ENCODE measurements around the gene WWOX. TPM values are rescaled to one million over a fixed set of nuclear protein-coding genes. Genes with fewer than 3 reads are reported as not detected.
A peak's percentile ranks its signal among the peaks of the same experiment; 100 is the strongest.
"Not testable (repeated sequence)": the region's sequence is repeated elsewhere in the genome, so short reads cannot be mapped to it uniquely, and the experiment has no call there.

Gene WWOX
- polyA plus RNA-seq (2013, experiment 1 of 2; ENCODE audit: insufficient read length), result 4.7 TPM
- polyA plus RNA-seq (2013, experiment 2 of 2; ENCODE audit: insufficient read length), result 4.0 TPM

GRCh38 chr16:78099271-78100111, at the start of gene WWOX:
WWOX (plus strand) TSS chr16:78099654.
- DNase-seq, result peak; percentile 99

GRCh38 chr16:78050734-78051400, 48.6 kb upstream of the WWOX start:
- no peak for DNase-seq

- no peak for DNase-seq
Measured at GRCh38 chr16:78057803-78058564, 41.5 kb upstream of the WWOX start.

- DNase-seq, result not testable (repeated sequence)
Measured at GRCh38 chr16:78059806-78060205, 39.6 kb upstream of the WWOX start.

- no peak for DNase-seq
Measured at GRCh38 chr16:78060295-78060694, 39.2 kb upstream of the WWOX start.

DNA sequence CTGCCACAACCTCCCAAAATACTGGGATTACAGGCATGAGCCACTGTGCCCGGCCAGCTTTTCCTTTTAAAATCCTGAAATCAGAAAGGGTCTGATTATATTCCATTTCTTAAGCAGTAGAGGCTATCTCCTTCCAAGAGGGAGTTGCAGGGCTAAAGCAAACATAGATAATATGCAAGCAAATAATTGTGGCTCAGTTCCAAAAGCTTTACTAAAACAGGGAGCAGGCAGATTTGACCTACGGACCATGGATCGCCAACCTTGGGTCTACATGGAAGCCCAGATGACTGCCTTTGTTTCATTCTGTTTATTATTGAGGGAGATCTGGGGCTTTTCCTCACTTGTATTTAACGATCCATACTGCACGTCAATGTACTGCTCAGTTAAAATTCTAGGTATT, 38.6 kb upstream of the WWOX start:
- DNase-seq, result no peak

GRCh38 chr16:78065319-78065718, 34.1 kb upstream of the WWOX start:
- no peak for DNase-seq

- DNase-seq, result no peak
Measured at GRCh38 chr16:78069913-78070312, 29.5 kb upstream of the WWOX start.

DNA sequence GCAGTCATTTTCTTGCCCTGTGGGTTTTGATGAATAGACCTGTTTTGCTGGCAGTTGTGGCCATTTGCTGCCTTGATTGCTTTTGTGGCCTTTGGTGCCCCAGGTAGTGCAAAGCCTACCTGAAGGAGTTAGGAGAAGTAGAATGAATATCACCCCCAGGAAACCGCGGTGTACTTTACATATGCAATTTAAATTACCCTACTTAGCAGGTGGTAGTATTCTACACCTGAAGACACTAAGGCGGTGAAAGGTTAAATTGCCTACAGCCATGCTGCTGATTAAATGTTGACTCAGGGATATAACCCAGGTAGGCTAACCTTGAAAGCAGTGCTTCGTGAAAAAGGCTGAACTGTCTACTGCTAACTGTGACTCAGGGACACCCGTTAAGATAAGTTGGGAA, 27.2 kb upstream of the WWOX start:
- DNase-seq, result no peak

DNA sequence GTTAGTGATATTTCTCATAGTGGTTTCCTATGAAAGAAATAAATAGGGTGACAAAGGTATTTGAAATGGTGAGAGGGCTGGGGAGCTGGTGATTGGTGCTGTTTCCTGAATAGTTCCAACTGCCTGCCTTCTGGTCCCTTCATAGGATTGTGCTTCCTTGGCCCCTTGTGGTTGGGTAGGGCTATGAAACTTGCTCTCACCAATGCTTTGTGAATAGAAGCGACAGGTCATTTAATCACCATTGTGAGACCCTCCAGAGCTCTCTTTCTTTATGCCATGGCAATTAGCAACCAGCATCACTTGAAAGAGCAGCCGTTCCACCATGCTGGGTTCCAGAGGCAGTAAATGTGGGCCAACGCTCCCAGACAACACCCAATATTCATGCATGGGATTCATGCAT, 23.7 kb upstream of the WWOX start:
- DNase-seq, result no peak

DNA sequence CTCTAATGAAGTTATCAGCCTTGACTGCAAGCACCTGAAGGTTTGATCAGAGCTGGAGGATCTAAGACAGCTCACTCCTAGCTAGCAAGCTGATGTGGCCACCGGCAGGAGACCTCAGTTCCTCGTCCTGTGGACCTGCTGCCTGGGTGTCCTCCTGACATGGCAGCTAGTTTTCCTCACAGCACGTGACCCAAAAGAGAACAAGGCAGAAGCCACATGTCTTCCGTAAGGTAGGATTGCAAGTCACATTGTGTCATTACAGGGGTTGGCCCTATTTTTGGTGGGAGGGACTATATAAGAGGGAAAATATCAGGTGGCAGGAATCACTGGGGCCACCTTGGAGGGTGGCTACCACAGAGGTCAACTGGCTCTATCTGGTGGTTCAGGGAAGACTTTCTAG, 18.1 kb upstream of the WWOX start:
- no peak for DNase-seq

DNA sequence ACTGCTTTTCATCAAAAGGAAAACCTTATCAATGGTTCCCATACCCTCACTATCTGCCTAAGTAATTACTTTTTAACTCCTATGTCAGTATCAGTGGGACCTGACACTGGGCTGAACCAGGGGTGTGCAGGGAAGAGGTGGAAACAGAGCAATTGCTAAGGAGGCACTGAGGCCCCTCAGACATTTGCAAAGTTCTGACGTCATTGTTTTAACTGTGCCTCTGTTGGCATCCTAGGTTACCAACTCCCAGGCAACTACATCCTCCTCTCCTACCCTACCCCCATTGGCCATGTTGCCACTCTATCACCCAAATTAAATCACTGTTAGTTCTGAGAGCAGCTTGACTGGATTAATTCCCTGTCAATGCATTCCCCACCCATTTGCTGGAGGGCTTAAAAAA, 8.0 kb upstream of the WWOX start:
- DNase-seq, result no peak

DNA sequence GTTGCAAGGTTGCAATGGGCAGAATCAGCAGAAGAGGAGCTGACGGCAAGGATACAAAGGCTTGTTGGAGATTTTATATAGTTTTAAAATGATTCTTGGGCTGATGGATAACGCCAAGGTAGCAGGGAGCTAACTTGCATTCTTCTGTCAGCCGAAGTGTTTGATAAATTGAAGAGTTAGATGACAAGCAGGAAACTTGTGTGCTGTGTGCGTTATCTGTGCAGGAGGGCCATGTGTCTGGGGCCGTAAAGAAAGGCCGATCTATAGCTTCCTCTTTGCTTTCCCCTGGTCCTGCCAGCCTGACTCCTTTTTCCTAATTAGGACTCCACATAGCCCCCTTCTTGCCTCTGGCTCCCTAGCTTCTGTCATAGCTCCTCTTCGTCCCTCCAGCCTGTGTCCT, 6.7 kb upstream of the WWOX start:
- DNase-seq, result no peak

GRCh38 chr16:78094166-78094565, 5.3 kb upstream of the WWOX start:
- no peak for DNase-seq

GRCh38 chr16:78094998-78095397, 4.5 kb upstream of the WWOX start:
- DNase-seq, result no peak

- DNase-seq, result no peak
Measured at GRCh38 chr16:78096386-78096785, 3.1 kb upstream of the WWOX start.

DNA sequence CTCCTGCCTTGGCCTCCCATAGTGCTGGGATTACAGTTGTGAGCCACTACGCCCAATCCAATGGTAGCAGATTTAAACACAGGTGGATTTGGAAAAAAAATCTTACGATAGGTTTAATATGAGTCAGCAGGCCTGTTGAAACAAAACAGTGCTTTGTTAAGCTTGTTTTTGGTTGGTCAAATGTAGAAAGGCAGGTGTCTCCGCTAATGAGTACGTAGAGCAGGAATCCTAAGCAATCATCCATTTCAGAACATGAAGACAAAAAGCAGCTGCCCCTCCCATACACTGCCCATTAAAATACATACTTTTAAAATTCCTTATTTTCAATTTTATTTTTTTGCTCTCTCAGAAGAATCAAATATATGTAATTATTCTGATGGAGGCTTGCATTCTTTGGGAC, 1.9 kb upstream of the WWOX start:
- no peak for DNase-seq

DNA sequence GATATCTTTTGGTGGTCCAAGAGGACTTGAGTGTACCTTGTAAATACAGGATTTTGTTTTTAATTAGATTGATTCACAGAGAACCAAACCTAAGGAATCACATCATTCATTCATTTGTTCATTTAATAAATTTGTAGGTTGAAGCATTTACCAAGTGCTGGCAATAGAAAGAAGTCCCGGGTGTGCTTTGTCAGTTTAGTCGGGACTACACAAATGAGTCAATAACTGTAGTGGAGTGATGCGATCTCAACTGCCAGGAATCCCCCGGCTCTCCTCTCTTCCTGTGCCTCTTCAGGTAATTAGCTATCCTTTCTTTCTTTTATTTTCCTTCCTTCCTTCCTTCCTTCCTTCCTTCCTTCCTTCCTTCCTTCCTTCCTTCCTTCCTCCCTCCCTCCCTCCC, 1.4 kb upstream of the WWOX start:
- DNase-seq, result no peak

- no peak for DNase-seq
Measured at GRCh38 chr16:78098595-78099270, 721 bp upstream of the WWOX start.

- peak; percentile 36 for DNase-seq
Measured at GRCh38 chr16:78100112-78100467, 636 bp downstream of the WWOX start.

DNA sequence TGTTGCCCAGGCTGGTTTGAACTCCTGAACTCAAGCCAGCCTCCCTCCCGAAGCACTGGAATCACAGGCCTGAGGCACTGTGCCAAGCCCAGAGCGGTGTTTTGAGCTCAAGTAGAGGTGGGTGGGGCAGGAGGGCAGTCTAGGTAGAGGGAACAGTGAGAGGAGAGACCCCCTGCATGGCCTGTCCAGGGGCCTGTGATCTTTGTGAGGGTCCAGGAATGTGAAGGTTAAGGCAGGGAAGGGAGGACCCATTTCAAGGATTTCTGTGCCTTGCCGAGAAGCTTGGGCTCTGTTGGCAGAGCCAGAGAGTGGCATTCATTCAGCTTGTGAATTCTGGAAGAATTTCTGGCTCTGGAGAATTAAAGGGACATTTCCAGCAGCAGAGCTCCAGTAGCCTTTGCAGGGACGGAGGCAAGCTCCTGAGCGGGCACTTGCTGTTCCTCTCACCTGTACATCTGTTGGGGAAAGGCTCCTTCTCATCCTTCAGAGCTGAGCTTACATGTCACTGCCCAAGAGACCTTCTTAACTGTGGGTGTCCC, 2.7 kb downstream of the WWOX start:
- DNase-seq, result no peak

GRCh38 chr16:78102865-78103264, 3.4 kb downstream of the WWOX start:
- no peak for DNase-seq

GRCh38 chr16:78105517-78105916, 6.1 kb downstream of the WWOX start:
- DNase-seq, result no peak
